PC-3 (cell line): ENCODE data around the gene BPIFA3.

ENCODE experiments used
- CTCF ChIP-seq: fragments of 300-600 bp; sonication (generic); conservative IDR thresholded peaks from 2 replicates; pipeline ENCODE4 v1.5.1; 2017; ENCODE audit warnings: antibody characterized with exemption, low read depth, mild to moderate bottlenecking, low read length
- EZH2 ChIP-seq: fragments of 300-600 bp; sonication (generic); IDR thresholded peaks from one replicate; pipeline ENCODE4 v1.6.1; 2017; ENCODE audit warnings: antibody characterized with exemption, mild to moderate bottlenecking, low read length; ENCODE audit not compliant: unreplicated experiment
- EZH2phosphoT487 ChIP-seq: fragments of 300-600 bp; sonication (generic); IDR thresholded peaks from 2 replicates; pipeline ENCODE4 v1.6.1; 2018; ENCODE audit warnings: mild to moderate bottlenecking, antibody characterized with exemption, low read length, borderline replicate concordance

- TF ChIP-seq CTCF = no peak
- TF ChIP-seq EZH2phosphoT487 = no peak
- TF ChIP-seq EZH2 = no peak
Measured at GRCh38 chr20:33177866-33178265, 39.3 kb upstream of the BPIFA3 start.
